NCI-H1930 (cell line): Measurements from ENCODE around the gene PTGIS.

Source experiments
- DNase-seq, 2 experiments: peaks; one replicate each; lab custom pipeline; 2025; lab: John Stamatoyannopoulos, UW

Gene PTGIS

DNA sequence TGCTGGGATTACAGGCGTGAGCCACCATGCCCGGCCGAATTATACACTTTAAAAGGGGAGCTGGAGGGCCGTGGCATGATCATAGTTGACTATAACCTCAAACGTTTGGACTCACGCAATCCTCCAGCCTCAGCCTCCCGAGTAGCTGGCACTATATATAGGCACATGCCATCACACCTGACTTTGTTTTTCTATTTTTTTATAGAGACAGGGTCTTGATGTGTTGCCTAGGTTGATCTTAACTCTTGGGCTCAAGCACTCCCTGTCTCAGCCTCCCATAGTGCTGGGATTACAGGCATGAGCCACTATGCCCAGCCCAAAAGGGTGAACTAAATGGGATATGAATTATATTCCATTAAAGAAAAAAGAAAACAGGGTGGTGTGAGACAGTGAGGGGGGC is 7.8 kb downstream of the PTGIS start:
- no peak for DNase-seq

DNA sequence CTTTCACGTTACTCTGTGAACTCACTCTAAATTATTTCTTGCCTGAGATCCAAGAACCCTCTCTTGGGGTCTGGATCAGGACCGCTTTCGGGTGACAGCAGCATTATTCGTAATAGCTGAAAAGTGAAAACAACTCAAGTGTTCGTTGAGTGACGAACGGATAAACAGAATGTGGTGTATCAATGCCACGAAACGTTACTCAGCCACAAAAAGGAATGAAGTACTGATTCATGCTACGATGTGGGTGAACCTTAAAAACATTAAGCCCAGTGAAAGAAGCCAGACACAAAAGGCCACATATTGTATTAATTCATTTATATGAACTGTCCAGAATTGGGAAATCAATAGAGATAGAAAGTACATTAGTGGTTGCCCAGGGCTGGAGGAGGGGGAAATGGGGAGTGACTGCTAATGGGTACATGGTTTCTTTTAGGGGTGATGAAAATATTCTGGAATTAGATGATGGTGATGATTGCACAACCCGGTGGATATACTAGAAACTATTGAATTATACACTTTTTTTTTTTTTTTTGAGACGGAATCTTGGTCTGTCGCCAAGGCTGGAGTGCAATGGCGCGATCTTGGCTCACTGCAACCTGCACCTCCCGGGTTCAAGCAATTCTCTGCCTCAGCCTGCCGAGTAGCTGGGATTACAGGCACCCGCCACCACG is 8.4 kb downstream of the PTGIS start:
- DNase-seq: no peak

DNA sequence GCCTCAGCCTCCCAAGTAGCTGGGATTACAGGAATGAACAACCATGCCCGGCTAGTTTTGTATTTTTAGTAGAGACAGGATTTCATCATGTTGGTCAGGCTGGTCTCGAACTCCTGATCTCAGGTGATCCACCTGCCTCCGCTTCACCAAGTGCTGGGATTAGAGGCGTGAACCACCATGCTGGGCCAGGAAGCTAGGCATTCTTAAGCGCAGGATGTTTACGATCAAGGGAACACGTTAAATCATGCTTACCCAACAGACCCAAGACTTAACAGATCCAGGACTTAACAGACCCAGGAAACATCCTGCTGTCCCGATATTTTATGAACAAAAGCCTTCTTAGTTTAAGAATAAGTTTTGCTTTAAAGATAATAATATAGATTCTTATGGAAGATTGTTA is 9.1 kb downstream of the PTGIS start:
- no peak for DNase-seq

DNA sequence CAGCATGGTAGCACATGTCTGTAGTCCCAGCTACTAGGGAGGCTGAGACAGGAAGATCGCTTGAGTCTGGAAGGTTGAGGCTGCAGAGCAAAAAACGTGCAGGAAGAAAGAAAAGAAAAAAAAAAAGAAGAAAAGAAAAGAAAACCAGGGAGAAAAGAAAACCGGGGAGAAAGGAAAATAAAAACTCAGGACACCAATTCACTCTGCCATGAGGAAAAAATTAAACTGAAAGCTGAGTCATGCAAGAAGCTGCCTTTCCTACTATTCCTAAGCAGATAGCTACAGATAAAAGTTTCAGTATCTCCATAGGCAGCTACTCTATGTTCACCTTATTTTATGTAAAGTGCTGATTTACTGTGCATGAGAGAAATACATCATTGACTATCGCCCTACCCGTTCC is 10.5 kb downstream of the PTGIS start:
- no peak for DNase-seq

DNA sequence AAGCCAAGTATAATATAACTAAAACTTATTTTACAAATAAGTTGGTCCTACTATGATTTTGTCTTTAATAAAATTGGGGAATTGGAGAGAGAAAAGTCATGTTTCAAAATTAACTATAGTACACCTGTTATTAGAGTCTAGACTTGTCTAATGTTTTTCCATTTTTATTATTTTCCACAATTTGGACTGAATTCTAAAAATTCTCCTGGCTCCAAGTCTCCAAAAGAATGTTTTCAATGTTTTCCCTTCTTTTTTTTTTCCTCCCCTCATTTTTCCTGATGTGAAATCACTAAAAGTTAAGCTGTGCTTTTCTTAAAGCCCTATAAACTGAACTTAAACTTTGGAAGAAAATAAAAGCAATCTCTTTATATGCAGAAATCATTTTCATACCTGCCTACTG is 11.3 kb downstream of the PTGIS start:
- DNase-seq: no peak

DNA sequence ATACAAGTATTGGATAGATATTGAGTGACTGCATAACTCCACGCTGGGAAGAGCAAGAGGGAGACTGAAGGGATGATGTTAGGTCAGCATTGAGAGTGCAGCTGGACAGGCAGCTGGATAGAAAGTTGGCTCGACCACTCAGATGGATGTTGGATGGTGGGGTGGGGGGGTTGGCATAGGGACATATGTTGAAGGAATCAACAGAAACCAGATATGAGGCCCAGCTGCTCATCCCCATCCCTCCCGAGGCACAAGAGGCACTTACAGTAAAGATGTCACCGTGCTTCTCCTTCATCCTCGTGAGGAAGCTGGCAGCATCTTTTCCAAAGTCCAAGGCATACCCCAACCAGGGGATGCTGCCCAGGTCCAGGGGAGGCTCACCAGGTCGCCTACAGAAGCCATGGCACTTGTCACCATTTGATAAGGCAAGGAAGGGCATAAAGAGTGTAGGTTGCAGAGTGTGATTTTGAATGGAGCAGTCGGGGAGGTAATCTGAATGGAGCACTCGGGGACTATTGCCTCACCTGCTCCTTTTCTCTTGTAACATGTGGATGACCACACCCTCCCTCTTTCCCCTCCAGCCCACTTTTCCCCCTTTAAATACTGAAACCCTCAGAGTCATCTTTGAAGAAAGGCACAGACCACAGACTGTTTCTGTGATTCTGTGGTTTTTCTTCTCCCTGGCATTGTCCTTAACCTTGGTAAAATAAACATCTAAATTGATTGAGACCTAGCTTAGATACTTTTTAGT is 18.0 kb downstream of the PTGIS start:
- DNase-seq: no peak

DNA sequence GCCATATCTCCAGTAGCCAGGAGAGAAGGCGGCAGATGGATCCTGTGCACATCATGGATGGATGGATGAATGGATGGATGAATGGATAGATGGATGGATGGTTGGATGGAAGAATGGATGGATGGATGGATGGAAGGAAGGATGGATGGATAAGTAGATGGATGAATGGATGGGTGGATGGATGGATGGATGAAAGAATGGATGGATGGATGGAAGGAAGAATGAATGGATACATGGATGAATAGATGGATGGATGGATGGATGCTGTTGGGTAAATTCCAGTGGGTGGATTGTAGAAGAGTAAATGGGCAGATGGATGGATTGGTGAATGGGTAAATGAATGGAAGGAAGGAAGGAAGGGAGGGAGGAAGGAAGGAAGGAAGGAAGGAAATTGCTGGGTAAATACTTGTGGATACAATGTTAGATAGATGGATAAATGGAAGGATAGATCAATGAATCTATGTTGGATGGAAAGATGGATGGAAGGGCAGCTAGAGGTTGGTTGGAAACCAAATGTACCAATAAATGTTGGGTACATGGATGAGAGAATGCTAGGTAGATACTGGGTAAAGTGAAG is 19.5 kb downstream of the PTGIS start:
- no peak for DNase-seq

DNA sequence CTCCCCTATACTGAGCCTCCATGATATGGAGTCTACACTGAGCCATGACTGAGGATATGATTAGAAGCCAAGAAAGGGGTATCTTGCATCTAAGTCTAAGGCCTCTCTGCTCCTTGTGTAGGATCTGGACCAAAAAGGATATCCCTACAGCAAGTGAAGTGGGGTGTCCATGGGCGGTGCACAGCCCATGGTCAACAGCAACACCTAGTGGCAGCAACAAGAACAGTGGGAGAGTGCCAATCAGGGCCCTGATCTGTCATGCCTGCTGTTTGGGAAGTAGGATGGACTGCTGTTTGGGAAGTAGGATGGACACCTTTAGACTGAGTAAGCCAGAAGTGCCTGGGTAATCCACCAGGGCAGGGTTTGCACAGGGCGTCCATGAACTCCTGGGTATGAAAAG is 22.4 kb downstream of the PTGIS start:
- DNase-seq: no peak

DNA sequence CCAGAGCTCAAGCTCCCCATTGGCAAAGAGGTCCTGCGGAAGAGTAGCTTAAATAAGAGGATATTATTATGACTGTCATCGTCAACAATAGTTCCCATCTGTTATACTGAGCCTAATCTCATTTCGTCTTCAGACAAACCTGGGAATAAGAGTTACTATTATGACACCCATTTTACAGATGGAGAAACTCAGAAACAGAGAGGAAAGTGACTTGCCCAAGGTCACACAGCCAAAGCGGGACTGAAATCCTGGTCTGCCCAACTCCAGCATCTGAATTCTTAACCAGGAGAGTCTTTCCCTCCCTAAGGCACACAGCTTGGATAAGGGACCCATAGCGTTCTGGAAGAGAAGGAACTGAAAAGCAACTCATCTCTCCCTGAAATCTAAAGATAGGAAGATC is 23.4 kb downstream of the PTGIS start:
- DNase-seq: no peak

DNA sequence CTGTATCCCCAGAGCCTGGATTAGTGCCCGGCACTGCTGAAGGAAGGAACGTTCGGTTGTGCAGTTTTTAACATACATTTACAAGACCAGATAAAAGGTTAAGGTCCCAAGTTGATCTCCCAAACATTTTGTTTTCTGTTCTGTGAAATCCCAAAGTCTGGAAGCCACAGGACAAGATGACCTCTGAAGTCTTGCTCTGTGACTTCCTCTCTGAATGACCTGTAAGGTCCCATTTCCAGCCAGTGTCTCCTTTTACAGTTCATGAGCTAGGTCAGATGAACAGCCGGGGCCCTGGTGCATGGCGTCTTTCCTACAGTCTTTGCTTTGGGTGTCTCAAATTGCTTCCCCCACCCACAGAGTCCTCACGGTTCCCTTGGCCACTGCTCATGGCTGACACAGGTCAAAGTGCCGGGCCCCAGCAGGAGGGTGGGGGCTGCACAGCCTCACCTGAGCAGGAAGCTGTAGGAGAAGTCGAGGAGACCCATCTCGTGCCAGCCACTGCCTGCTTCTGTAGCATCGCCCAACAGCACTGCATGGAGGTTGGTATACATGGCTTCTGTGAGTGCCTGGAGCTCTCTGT is 24.0 kb downstream of the PTGIS start:
- DNase-seq: no peak

DNA sequence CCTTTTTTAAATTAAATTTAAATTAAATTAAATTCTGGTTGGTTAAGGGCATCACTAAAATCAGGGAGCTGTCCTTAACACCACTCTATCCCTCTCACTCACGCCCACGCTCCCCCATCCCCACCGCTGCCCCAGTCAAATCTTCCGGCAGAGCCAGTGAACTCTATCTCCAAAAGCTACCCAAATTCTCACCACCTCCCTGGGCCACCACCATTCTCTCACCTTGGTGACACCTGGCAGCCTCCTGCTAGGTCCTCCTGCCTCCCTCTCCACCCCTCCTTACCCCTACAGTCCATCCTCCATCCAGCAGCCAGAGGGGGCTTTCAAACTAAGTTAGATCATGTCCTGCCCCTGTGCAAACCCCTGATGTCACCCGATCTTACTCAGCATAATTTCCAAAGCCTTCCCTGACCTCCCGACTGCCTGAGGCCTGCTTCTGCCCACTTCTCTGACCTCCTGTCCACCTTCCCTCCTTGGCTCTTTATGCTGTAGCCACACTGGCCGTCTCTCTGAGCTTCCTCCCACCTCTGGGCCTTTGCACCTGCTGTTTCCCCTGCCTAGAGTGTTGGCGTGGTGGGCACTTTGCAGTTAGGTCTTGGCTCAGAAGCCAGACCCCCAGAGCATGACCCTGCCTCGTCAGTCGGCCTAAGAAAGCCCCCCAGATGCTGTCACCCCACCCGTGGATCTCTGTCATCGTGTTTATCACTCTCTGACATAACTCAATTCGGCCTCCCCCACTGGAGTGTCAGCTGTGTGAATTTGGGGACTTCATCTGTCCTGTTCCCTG is 24.7 kb downstream of the PTGIS start:
- no peak for DNase-seq

DNA sequence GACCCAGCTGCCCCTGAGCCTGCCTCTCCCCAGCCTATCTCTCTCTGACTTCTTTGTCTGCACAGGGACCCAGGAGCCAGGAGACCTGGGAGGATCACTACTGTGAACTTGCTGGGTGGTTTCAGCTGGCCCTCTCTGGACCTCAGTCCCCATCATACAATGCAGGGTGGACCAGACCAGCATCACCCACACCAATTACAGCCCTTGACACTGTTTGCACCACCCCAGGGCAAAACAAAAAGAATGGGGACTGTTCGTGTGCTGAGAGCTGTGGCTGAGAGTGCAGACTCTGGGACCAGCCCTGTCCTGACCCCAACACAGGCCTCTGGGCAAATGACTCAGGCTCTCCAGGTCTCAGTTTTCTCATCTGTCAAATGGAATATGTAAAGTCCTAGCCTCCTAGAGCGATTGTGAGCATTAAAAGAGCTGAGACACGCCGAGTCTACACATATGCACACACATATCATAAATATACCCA is 25.4 kb downstream of the PTGIS start:
- DNase-seq: no peak

DNA sequence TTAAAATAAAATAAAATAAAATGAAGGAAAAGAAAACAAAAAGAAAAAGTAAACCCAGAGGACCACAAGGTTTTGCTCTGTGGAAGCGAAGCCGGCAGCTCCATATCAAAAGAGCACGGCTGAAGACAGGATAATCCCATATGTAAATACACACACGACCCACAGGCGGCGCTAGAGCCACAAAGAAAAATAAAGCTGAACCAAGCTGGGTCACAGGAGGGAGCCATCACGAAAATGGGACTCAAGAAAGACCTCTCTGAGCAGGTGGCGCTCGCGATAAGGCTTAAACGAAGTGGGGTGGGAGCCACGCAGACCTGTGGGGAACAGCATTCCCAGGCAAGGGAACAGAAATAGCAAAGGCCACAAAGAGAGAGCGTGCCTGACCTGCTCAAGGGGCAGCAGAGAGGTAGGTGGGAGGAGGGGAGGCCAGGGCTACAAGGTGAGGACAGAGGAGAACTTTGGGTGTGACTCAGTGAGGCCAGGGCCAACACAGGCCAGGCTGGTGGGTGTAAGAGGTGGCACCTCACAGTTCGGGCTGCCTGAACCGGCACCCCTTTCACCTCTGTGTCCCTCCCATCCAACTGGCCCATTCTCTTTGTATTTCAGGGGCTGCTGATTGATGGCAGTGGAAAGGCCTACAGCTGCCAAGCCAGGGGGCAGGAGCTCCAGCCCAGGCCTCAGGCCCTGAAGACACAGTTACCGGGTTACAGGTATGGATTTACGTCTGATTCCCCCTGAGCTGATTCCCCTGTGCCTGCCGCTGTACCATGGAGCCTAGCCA is 26.0 kb downstream of the PTGIS start:
- DNase-seq: peak; percentile 71 to 82

DNA sequence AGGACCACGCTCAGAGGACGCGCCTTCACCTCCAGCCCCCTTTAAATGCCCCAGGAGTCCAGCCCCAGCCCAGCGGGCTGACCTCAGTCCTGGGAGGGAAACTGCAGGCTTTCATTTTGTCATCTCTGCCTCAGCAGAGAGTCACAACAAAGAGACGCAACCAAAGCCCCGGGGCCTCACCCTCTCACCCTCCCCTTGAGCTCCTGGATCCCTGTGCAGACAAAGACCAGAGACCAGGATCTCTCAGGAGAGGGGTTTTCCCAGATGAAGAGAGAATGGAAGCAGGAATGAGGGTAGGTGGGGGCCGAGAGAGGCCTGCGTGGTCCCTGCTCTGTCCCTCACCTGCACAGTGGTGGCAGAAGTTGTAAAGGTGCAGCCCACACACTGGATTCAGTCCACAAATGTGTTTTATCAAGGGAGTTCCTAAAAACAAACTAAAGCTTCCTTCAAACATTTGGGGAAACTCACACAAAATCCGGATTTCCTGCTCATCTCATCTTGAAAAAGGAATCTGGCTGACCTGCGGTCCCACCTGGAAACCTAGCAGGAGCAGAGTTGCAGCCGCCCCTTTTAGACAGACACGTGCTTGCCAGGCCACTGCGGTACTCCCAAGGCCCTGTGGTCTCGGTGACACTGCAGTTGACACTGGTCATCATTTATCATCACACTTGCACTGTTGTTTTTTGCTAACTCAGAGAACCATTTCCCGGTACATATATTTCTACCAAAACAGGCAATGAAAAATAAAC is 27.1 kb downstream of the PTGIS start:
- no peak for DNase-seq

DNA sequence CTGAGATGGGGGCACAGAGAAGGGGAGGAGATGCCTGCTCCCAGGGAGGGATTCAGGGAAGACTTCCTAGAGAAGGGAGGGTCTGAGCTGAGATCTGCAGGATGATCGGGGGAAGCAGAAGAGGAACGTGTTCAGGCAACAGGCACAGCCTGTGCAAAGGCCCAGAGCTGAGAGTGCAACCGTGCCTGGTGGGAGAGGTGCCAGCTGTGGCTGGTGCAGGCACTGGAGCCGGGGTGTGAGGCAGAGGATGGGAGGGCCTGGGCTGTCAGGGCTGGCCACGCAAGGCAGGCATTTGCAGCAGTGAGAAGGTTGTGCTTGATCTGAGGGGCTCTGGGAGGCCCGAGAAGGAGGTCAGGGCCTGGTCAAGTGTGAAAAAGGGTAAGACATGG is 27.7 kb downstream of the PTGIS start:
- no peak for DNase-seq

DNA sequence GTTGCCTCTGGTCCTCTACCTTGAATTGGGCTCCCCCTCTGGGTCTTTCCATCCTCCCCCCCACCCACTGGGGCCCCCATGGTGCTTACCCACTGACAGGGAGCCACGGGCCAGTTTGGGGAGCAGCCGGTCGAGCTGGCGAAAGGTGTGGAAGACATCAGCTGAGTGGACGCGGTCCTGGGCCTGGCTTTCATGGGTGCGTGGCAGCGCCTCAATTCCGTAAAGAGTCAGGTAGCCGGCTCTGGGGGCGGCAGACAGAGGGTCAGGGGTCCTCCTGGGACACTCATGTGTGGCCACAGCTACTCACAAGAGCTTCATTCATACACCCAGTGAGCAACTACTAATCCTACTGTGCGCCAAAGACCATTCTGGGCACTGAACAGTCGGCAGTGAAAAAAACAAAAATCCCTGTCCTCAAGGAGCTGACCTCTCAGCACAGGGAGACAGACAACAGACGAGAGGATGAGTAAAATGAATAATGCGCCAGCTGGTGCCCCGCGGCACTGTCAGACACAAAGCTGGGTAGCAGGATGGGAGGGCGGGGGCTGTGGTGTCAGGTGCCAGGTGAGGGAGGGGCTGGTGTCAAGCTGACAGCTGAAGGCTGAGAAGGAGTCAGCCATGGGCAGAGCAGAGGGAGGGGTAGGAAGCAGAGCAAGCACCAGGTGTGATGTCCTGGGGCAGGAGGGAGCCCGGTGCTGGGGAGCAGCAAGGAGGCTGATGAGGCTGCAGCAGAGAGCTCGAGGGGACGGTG is 28.3 kb downstream of the PTGIS start:
- no peak for DNase-seq

DNA sequence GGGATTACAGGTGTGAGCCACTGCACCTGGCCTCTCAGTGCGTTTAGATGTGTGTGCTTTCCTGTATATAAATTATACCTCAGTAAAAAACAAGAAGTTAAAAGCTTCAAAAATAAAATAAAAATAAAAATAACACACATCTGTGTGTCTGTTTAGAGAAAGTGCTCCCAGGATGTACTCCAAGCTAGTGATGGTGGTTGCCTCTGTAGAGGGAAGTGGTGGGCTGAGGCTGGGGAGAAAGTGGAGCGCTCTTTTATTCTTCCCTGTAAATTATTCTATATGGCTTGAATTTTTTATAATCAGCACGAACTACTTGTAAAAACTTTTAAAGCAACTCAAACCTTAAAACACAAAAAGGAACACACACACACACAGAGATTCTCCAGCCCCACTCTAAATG is 29.0 kb downstream of the PTGIS start:
- no peak for DNase-seq

DNA sequence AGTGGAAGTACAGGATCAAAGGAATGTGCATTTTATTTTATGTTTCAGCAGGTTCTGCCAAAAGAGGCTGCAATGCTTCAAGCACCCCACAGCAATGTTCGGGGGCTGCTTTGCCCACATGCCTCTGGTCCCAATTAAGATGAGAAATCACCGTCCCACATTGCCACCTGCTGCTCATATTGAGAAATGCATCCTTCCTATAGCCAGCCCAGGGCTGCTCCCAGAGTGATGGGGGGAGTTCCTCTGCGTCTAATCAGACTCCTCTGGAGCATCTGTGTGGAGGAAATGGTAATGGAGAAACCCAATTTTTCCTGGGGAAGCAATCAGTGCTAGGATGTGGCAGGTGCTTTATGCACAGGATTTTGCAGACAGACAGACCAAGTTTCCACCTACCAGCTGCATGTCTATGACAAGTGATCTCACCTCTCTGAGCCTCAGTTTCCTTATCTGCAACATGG is 33.7 kb downstream of the PTGIS start:
- DNase-seq: peak; percentile 30 to 62

DNA sequence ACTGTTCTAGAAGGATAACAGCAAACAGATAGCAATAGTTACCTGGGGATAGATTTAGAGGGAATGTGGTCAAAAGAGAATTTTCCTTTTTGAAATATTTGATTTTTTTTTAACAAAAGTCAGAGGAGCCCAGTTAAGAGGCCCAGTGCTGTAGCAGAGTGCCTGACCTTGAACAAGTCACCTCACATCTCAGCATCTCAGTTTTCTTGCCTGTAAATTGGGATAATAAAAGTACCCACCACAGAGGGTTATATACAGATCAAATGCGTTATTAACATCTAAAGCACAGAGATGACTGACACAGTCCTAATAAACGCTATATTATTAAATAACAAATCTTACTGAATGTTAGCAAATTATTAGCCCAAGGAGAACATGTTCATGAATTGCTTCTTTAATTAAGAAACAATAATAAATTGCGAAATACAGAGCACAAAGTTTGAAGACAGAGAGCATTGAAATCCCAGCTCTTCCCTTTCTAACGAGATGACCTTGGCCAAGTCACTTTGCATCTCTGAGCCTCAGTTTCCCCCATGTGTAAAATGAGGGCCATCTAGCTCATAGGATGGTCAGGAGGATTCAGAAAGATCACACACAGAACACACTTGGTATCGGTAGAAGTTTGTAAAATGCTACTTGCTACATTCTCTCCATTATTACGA is 35.5 kb downstream of the PTGIS start:
- no peak for DNase-seq
